WERI-Rb-1 (cell line): Measurements from ENCODE around the gene JAG1.

ENCODE experiments used
- DNase-seq: peaks from one replicate; pipeline ENCODE4 v3.0.0-alpha.2; 2020
- H3K27ac ChIP-seq: fragments of 250-450 bp; sonication (Bioruptor Pico); 2 replicates; pipeline ENCODE4 v1.5.1; 2020; ENCODE audit warnings: mild to moderate bottlenecking, moderate library complexity
- H3K27me3 ChIP-seq: fragments of 250-450 bp; sonication (Bioruptor Pico); 2 replicates; pipeline ENCODE4 v1.5.1; 2021; ENCODE audit warnings: mild to moderate bottlenecking, low read depth, moderate library complexity; ENCODE audit not compliant: insufficient read depth, severe bottlenecking
- H3K36me3 ChIP-seq: fragments of 250-450 bp; sonication (Bioruptor Pico); 2 replicates; pipeline ENCODE4 v1.5.1; 2020; ENCODE audit warnings: mild to moderate bottlenecking, moderate library complexity
- H3K4me3 ChIP-seq: 2 replicates; pipeline ENCODE4 v1.5.1; 2011; ENCODE audit warnings: low read depth, mild to moderate bottlenecking, control low read depth, low read length
- H3K9me3 ChIP-seq: fragments of 250-450 bp; sonication (Bioruptor Pico); 2 replicates; pipeline ENCODE4 v1.5.1; 2021; ENCODE audit warnings: mild to moderate bottlenecking, moderate library complexity; ENCODE audit not compliant: severe bottlenecking
- TF ChIP-seq, protein P1 (sequence below): IDR thresholded peaks from 2 replicates; pipeline ENCODE4 v1.5.1; 2011; ENCODE audit warnings: low read depth, mild to moderate bottlenecking, control low read depth, inconsistent platforms, low read length

Gene JAG1

DNA sequence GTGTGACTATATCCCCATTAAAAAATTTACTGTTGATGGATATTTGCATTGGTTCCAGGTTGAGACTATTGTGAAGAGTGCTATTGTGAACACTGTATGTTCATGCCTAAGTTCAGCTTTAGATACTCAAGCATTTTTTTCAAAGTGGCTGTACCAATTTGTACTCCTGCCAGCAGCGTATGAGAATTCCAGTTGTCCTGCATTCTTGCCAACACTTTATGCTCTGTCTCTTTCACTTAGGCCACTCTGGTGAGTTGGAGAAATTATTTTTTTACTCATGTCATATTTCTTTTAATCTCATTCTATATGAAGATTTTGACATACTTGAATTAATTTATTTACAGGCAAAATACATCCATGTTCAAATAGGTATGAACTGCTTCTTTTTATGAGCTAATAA lies 76.2 kb downstream of the JAG1 start:
- Histone ChIP-seq H3K36me3 (no peaks in the 10 kb centered on the region), H3K27ac (no peak overlapping the region), H3K4me3 (no peak overlapping the region), H3K9me3 (no peaks in the 10 kb centered on the region), H3K27me3 (no peaks in the 10 kb centered on the region)
- DNase-seq: no peak
- TF ChIP-seq, protein P1, sequence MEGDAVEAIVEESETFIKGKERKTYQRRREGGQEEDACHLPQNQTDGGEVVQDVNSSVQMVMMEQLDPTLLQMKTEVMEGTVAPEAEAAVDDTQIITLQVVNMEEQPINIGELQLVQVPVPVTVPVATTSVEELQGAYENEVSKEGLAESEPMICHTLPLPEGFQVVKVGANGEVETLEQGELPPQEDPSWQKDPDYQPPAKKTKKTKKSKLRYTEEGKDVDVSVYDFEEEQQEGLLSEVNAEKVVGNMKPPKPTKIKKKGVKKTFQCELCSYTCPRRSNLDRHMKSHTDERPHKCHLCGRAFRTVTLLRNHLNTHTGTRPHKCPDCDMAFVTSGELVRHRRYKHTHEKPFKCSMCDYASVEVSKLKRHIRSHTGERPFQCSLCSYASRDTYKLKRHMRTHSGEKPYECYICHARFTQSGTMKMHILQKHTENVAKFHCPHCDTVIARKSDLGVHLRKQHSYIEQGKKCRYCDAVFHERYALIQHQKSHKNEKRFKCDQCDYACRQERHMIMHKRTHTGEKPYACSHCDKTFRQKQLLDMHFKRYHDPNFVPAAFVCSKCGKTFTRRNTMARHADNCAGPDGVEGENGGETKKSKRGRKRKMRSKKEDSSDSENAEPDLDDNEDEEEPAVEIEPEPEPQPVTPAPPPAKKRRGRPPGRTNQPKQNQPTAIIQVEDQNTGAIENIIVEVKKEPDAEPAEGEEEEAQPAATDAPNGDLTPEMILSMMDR: no peak

DNA sequence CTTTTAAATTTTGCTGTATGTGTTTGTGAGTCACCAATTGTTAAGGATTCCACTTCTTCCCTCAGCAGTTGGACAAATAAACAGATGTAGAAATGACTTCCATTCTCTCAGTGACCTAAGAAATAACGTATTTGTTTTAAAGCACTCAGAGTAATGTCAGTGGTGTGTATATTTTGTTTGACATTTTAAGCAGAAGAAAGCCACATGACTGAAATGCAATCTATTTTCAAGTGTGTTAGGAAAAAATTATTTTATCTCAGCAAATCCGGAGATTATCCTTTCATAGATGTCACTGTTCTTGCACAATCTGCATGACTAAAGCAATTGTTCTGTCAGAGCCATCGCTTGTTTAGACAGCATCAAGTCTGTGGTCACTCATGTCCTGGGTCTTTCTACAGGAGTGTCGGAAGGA lies 77.1 kb downstream of the JAG1 start:
- Histone ChIP-seq H3K27ac (no peak overlapping the region), H3K4me3 (no peak overlapping the region), H3K27me3 (no peaks in the 10 kb centered on the region), H3K9me3 (no peaks in the 10 kb centered on the region), H3K36me3 (no peaks in the 10 kb centered on the region)
- no peak for DNase-seq
- TF ChIP-seq, protein P1: no peak

DNA sequence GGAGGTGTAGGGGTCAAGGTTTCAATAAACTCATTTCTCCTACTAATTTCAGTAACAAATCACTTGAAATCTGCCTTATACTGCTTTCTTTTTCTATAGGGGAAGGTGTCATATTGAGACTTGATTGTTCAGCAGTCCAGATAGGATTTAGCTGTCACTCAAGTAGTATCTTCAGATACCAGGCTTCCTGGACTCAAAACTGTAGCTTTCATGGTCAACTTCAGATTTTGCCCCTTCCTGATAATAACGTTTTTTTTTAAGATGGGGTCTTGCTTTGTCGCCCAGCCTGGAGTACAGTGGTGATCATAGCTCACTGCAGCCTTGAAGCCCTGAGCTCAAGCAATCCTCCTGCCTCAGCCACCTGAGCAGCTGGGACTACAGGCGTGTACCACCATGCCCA lies 77.8 kb downstream of the JAG1 start:
- no peaks in the 10 kb centered on the region for H3K9me3 ChIP-seq
- TF ChIP-seq, protein P1: no peak
- no peaks in the 10 kb centered on the region for H3K27me3 ChIP-seq
- no peak overlapping the region for H3K27ac ChIP-seq
- H3K4me3 ChIP-seq: no peak overlapping the region
- DNase-seq: no peak
- no peaks in the 10 kb centered on the region for H3K36me3 ChIP-seq

DNA sequence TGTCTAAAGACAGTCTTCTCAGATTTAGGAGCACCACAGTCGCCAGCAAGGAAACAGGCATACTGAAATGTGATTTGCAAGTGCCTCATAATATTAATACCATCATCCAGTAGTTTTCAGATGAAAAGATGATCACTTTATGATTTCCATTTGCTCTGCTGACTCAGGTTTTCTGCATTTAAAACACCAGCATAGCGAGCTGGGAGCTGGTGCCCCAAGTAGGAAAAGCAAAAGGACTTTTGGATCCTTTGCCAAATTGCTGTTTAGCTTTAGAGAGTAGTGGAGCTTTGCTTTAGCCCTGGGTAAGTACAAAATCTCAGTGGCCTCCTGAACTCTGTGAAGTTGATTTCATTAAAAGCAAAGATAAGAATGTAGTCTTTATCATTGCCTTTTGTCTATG lies 78.5 kb downstream of the JAG1 start:
- no peaks in the 10 kb centered on the region for H3K9me3 ChIP-seq
- H3K36me3 ChIP-seq: no peaks in the 10 kb centered on the region
- DNase-seq: no peak
- TF ChIP-seq, protein P1: no peak
- no peaks in the 10 kb centered on the region for H3K27me3 ChIP-seq
- H3K27ac ChIP-seq: no peak overlapping the region
- no peak overlapping the region for H3K4me3 ChIP-seq

DNA sequence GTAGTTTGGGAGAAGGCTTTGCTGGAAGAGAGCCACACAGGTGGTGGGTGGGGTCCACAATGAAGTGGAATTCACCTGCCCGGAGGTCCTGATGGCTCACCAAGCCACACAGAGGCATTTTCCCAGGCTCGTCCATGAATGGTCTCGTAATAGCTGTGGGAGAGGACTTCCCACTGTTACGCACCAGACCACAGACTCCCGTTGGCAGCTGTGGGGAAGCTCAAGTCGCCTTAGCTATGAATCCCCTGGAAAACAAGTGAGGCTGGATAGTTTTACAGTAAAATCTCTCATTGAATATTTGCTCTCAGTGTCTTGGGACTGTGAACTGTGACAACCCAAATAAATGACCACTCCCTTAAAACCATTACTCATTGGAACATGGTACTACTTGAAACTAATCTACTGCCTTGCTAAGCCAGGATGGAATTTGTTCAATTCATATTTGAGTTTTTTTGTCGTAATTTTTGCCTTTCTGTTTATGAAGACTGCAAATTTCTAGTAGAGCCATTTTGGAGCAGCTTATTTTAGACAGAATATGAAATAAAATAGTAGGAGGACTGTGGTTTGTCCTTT lies 79.4 kb downstream of the JAG1 start:
- Histone ChIP-seq H3K27me3 (no peaks in the 10 kb centered on the region), H3K27ac (no peak overlapping the region), H3K9me3 (no peaks in the 10 kb centered on the region), H3K36me3 (no peaks in the 10 kb centered on the region), H3K4me3 (no peak overlapping the region)
- DNase-seq: no peak
- TF ChIP-seq, protein P1: no peak

DNA sequence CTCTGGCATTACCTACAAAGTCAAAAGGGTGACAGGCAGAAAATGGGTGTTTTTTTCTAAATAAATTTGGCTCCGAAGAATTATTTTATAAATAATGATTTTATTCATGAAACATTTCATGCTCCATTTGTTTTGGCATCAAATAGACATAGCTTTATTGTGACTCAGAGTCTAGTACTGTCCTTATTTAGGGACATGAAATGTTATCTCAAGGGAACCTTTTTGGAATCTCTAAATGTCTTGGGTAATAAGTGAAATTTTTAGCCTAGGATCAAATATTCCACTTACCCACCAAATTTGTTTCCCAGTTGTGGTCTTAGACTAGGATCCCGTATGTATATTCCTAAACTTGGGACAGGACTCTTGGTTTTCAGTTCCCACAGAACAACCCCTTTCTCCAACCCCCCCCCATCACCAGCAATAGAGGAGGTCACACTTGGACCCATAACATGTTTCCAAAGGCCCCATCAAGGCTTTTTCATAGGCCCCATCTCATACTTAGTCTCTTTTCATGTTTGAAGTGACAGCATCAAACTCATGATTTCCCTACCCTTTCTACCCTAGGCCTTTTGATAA lies 81.8 kb downstream of the JAG1 start:
- H3K9me3 ChIP-seq: no peaks in the 10 kb centered on the region
- no peak overlapping the region for H3K4me3 ChIP-seq
- TF ChIP-seq, protein P1: no peak
- no peak overlapping the region for H3K27ac ChIP-seq
- DNase-seq: no peak
- H3K36me3 ChIP-seq: no peaks in the 10 kb centered on the region
- no peaks in the 10 kb centered on the region for H3K27me3 ChIP-seq
